ENCODE data around the gene PRND.
A peak's percentile ranks its signal among the peaks of the same experiment; 100 is the strongest.
"Not testable (repeated sequence)": the region's sequence is repeated elsewhere in the genome, so short reads cannot be mapped to it uniquely, and the experiment has no call there.

PRND gene

DNA sequence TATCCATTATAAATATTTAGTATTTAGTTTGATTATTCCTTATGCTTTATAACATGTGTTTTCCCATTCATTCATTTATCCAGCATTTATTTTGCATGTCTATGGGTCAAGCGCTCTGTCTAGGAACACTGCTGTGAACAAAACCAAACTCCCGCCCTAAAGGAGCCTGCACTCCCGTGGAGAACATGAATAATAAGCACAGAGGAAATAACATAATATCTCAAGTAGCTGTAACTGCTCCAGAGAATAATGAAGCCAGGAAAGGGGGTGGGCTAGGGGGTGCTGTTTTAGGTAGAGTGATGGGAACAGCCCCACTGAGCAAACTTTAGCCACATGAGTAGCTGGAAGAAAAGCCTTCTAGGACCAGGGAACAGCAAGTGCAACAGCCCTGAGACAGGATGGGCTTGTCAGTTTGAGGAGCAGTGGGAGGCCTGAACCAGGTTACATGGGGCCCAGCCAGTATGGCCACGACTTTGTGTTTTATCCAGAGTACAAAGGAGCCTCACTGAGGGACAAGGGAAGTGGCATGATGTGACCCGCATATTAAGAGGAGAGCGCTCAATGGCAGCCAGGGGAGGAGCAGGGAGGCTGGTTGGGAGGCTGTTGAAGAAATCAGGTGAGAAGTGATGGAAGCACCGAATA is 24.4 kb upstream of the PRND start:
- Mint-ChIP-seq H3K9me3 (no peaks in the 10 kb centered on the region), H3K4me1 (ENCODE audit: low read depth) (peaks cover 43% of the 10 kb centered on the region), H3K27me3 (no peaks in the 10 kb centered on the region), H3K27ac (peak overlapping the region; percentile 41), H3K4me3 (peak overlapping the region; percentile 20), H3K36me3 (ENCODE audit: low read depth) (peaks cover 74% of the 10 kb centered on the region)

DNA sequence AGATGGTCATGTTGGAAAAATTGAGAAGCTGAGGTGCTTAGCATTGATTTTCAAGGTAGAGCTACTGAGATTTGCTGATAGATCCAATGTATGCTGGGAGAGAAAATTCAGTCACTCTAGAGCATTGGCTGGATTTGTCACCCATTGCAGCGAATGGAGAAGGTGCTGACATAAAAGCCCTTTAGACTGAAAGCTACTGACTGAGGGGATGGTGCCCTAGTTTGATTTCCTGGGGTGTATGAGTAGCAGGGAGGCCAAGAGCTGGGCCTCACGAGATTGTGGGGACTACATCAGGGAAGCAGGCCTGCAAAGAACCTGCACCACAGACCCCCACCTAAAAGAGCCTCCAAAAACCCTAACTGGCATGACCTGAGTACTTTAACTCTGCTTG is 23.9 kb upstream of the PRND start:
- Mint-ChIP-seq H3K36me3 (ENCODE audit: low read depth) (peaks cover 71% of the 10 kb centered on the region), H3K27me3 (no peaks in the 10 kb centered on the region), H3K4me1 (ENCODE audit: low read depth) (peaks cover 42% of the 10 kb centered on the region), H3K9me3 (no peaks in the 10 kb centered on the region), H3K4me3 (no peak overlapping the region), H3K27ac (peak overlapping the region; percentile 41)

DNA sequence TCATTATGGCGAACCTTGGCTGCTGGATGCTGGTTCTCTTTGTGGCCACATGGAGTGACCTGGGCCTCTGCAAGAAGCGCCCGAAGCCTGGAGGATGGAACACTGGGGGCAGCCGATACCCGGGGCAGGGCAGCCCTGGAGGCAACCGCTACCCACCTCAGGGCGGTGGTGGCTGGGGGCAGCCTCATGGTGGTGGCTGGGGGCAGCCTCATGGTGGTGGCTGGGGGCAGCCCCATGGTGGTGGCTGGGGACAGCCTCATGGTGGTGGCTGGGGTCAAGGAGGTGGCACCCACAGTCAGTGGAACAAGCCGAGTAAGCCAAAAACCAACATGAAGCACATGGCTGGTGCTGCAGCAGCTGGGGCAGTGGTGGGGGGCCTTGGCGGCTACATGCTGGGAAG is 22.5 kb upstream of the PRND start:
- Mint-ChIP-seq H3K4me3 (no peak overlapping the region), H3K9me3 (no peaks in the 10 kb centered on the region), H3K27ac (no peak overlapping the region), H3K4me1 (ENCODE audit: low read depth) (peaks cover 35% of the 10 kb centered on the region), H3K36me3 (ENCODE audit: low read depth) (peaks cover 59% of the 10 kb centered on the region), H3K27me3 (no peaks in the 10 kb centered on the region)

DNA sequence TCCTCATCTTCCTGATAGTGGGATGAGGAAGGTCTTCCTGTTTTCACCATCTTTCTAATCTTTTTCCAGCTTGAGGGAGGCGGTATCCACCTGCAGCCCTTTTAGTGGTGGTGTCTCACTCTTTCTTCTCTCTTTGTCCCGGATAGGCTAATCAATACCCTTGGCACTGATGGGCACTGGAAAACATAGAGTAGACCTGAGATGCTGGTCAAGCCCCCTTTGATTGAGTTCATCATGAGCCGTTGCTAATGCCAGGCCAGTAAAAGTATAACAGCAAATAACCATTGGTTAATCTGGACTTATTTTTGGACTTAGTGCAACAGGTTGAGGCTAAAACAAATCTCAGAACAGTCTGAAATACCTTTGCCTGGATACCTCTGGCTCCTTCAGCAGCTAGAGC is 21.8 kb upstream of the PRND start:
- H3K27ac Mint-ChIP-seq = no peak overlapping the region

DNA sequence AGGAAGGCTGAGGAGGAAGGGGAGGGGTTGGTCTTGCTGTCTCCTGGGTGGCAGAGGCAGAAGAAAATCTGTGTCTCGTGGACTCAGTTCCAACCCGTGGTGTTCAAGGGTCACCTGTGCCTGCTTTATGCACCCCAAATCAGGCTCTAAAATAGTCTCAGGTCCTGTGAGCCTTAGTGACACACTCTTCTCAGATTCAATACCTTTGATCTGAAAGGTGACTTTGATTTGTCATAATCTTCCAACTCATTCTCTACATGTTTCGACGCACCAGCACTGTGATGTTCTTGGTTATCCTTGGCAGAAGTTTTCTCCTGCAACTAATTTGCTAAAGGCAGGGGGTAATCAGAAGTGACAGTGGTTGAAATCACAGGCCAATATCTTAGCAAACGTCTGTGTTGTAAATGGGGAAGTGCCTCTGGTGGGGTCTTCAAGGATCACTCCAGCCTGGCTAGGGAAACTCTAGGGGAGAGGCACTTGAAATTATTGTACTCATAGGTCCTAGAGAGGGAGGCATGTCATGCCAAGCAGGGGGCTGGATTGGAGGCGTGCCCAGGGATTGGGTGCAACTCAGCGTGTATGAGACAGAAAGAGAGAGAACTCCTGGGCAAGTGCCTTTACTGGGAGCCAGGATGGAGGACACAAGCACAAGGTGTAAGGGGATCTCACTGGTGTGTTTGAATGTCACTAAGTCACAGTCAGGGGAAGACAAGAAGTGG is 19.0 kb upstream of the PRND start:
- Mint-ChIP-seq H3K4me3 (no peak overlapping the region), H3K27me3 (no peaks in the 10 kb centered on the region), H3K27ac (no peak overlapping the region), H3K9me3 (no peaks in the 10 kb centered on the region), H3K36me3 (ENCODE audit: low read depth) (peaks cover 26% of the 10 kb centered on the region), H3K4me1 (ENCODE audit: low read depth) (peaks cover 9% of the 10 kb centered on the region)

More for the DNA sequence above, 21.8 kb upstream of the PRND start:
- Mint-ChIP-seq H3K9me3 (no peaks in the 10 kb centered on the region), H3K36me3 (ENCODE audit: low read depth) (peaks cover 53% of the 10 kb centered on the region), H3K27me3 (no peaks in the 10 kb centered on the region), H3K4me3 (no peak overlapping the region), H3K4me1 (ENCODE audit: low read depth) (peaks cover 32% of the 10 kb centered on the region)

DNA sequence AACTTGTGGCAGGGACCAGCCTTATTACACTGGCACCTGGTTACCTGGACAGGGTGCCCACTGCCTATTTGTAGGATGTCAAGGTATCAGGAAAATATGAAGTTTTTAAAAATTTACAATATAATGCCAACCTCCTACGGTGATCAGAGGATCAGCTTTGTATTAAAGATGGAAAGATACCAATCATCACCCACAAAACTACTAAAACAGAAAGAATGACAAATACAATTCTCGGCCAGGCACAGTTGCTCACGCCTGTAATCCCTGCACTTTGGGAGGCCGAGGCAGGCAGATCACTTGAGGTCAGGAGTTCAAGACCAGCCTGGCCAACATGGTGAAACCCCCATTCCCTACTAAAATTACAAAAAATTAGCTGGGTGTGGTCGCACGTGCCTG is 18.4 kb upstream of the PRND start:
- peaks cover 22% of the 10 kb centered on the region for H3K36me3 Mint-ChIP-seq (ENCODE audit: low read depth)
- peaks cover 7% of the 10 kb centered on the region for H3K4me1 Mint-ChIP-seq (ENCODE audit: low read depth)
- no peaks in the 10 kb centered on the region for H3K9me3 Mint-ChIP-seq
- no peaks in the 10 kb centered on the region for H3K27me3 Mint-ChIP-seq
- no peak overlapping the region for H3K27ac Mint-ChIP-seq
- H3K4me3 Mint-ChIP-seq = no peak overlapping the region

DNA sequence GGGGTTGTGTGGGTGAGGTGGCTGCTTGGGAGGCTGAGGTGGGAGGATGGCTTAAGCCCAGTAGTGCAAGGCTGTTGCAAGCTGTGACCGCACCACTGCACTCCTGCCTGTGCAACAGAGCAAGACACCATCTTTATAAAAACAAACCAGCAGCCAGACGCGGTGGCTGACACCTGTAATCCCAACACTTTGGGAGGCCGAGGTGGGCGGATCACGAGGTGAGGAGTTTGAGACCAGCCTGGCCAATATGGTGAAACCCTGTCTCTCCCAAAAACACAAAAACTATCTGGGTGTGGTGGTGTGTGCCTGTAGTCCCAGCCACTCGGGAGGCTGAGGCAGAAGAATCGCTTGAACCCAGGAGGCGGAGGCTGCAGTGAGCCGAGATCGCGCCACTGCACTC is 14.8 kb upstream of the PRND start:
- H3K27ac Mint-ChIP-seq; H3K4me3 Mint-ChIP-seq; H3K9me3 Mint-ChIP-seq; H3K36me3 Mint-ChIP-seq (ENCODE audit: low read depth); H3K27me3 Mint-ChIP-seq: not testable (repeated sequence)
- peaks cover 12% of the 10 kb centered on the region for H3K4me1 Mint-ChIP-seq (ENCODE audit: low read depth)

DNA sequence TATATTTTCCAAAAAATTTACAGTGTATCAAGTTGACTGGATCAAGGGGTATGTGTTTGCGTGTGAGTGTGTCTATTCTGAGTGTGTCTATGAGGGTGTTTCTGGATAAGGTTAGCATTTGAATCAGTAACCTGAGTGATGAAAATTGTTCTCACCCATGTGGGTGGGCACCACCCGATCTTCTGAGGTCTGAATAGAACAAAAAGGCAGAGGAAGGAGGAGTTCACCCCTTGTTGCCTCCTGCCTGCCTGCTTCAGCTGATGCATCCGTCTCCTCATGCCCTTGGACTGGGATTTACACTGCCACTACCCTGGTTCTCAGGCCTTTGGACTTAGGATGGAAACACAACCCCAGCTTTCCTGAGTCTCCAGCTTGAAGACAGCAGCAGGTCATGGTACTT is 13.7 kb upstream of the PRND start:
- H3K27me3 Mint-ChIP-seq = no peaks in the 10 kb centered on the region
- no peak overlapping the region for H3K27ac Mint-ChIP-seq
- no peaks in the 10 kb centered on the region for H3K36me3 Mint-ChIP-seq (ENCODE audit: low read depth)
- H3K9me3 Mint-ChIP-seq = peaks cover under 1% of the 10 kb centered on the region
- H3K4me3 Mint-ChIP-seq = no peak overlapping the region
- H3K4me1 Mint-ChIP-seq (ENCODE audit: low read depth) = peaks cover 7% of the 10 kb centered on the region

DNA sequence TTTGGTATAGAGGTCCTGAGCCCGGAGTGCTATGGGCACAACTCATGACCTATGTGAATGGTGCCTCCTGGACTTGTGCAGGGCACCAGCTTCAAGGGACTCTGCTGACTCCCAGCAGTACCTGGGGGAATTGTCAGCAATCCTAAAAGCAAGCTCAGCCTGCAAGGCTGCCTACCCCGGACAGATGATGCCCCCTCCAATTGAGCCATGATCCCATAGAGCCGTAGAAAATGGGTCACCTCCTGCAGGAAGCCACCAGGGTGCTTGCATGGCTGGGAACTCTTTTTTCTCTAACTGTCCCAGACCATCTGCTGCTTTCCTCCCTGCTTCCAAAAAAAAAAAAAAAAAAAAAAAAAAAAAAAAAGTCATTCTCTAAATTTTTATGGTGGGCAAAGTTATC is 12.9 kb upstream of the PRND start:
- Mint-ChIP-seq H3K27me3 (no peaks in the 10 kb centered on the region), H3K9me3 (peaks cover 5% of the 10 kb centered on the region), H3K27ac (no peak overlapping the region), H3K4me3 (no peak overlapping the region), H3K4me1 (ENCODE audit: low read depth) (peaks cover 5% of the 10 kb centered on the region), H3K36me3 (ENCODE audit: low read depth) (no peaks in the 10 kb centered on the region)

DNA sequence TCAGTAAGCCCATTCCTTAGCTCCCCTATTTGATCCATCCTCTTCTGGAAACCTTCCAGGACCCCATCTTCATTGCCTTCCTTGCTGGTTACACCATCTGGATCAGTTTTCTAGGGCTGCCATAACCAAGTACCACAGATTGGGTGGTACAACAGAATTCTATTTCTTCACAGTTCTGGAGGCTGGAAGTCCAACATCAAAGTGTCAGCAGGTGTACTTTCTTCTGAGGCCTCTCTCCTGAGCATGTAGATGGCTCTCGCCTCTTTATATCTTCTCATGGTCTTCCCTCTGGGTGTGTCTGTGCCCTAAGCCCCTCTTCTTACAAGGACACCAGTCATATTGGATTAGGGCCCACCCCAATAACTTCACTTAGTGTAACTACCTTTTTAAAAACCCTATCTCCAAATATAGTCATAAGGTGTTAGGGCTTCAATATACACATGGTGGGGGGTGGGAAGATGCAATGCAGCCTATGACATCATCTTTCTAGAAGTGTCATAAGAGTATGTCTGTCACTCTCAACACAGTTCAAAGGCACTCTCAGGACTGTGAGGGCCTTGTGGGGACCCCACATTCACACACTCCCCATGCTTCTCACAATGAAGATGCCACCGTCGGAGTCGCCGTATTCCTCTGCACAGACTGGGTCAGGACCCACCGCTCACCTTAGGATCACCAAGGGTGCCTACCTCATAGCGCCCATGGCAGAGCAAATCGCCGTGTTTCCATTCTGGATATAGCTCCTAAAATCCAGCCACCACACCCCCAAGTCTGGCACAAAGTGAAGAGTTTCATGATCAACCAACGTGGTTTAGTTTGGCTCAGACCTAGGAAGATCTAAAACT is 12.2 kb upstream of the PRND start:
- H3K4me1 Mint-ChIP-seq (ENCODE audit: low read depth) = peaks cover 5% of the 10 kb centered on the region
- H3K36me3 Mint-ChIP-seq (ENCODE audit: low read depth) = no peaks in the 10 kb centered on the region
- H3K27ac Mint-ChIP-seq = no peak overlapping the region
- H3K9me3 Mint-ChIP-seq = peaks cover 5% of the 10 kb centered on the region
- H3K4me3 Mint-ChIP-seq = no peak overlapping the region
- no peaks in the 10 kb centered on the region for H3K27me3 Mint-ChIP-seq

DNA sequence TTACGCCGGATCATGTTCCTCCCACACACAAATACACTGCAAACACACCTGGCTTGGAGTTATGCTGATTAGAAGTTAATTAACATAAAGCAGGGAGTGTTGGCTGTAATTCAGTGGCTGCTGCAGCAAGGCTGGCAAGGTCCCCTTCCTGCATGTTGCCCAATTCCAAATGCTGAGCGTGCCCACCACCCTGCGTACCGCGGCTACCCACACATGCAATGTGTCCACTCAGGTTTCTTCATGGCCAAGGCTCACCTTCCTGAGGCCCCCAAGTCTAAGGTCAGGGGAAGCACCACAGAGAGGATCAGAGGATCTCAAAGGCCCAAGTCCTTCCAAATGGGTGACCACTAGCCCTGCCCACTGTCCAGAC is 11.6 kb upstream of the PRND start:
- H3K27me3 Mint-ChIP-seq = no peaks in the 10 kb centered on the region
- H3K4me1 Mint-ChIP-seq (ENCODE audit: low read depth) = peaks cover 5% of the 10 kb centered on the region
- no peak overlapping the region for H3K27ac Mint-ChIP-seq
- H3K9me3 Mint-ChIP-seq = peaks cover 5% of the 10 kb centered on the region
- no peak overlapping the region for H3K4me3 Mint-ChIP-seq
- no peaks in the 10 kb centered on the region for H3K36me3 Mint-ChIP-seq (ENCODE audit: low read depth)

DNA sequence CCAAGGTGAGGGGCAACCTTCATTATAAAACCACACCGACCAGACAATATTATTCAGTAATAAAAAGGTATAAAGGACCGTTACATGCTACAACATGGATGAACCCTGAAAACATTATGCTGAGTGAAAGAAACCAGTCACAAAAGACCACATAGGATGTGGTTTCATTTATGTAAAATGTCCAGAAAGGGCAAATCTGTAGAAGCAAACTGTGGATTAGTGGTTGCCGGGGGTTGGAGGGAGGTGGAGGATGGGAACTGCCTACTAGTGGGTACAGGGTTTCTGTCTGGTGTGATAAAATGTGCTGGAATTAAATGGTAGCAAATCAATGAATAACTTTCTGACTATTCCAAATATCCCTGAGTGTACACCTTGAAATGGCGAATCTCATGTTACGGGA is 10.2 kb upstream of the PRND start:
- H3K36me3 Mint-ChIP-seq (ENCODE audit: low read depth) = no peaks in the 10 kb centered on the region
- H3K4me3 Mint-ChIP-seq = no peak overlapping the region
- peaks cover 5% of the 10 kb centered on the region for H3K4me1 Mint-ChIP-seq (ENCODE audit: low read depth)
- peak overlapping the region; percentile 40 for H3K27ac Mint-ChIP-seq
- no peaks in the 10 kb centered on the region for H3K27me3 Mint-ChIP-seq
- H3K9me3 Mint-ChIP-seq = peaks cover 5% of the 10 kb centered on the region

DNA sequence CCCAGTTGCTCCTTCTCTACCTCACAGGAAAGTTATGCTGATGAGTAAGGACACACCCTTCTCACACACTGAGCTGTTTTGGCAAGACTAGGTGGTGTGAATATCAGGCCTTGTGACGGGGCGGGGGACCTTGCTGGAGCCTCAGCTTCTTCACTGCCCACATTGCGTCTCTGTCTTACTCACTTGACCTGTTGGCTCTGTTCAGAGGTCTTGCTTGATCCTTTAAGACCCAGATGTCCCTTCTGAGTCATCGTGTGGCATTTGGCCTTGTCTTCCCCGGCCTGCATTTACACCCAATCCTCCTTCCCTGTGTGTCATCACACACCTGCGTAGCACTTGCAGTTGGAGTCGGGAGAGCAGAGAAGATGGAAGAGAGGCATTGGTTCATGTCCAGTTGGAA is 8.3 kb upstream of the PRND start:
- peaks cover 5% of the 10 kb centered on the region for H3K9me3 Mint-ChIP-seq
- no peaks in the 10 kb centered on the region for H3K27me3 Mint-ChIP-seq
- no peak overlapping the region for H3K27ac Mint-ChIP-seq
- H3K4me3 Mint-ChIP-seq = no peak overlapping the region
- no peaks in the 10 kb centered on the region for H3K36me3 Mint-ChIP-seq (ENCODE audit: low read depth)
- H3K4me1 Mint-ChIP-seq (ENCODE audit: low read depth) = peaks cover 5% of the 10 kb centered on the region

DNA sequence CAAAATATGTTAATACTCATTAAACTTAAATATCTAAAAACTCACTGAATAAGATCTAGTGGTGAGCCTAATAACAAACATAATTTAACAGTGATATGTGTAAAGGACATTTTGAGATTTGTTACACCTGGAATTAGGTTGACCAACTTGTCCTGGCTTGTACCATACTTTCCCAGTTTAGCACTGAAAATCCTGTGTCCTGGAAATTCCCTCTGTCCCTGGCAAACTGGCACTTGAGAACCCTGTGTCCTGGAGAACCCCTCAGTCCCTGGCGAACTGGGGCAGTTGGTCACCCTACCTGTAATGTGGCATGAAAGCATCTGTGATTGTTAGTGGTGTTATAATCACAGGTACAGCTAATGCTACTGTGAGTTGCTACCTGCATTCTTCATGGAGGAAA is 6.9 kb upstream of the PRND start:
- H3K4me3 Mint-ChIP-seq = no peak overlapping the region
- H3K36me3 Mint-ChIP-seq (ENCODE audit: low read depth) = no peaks in the 10 kb centered on the region
- peaks cover 10% of the 10 kb centered on the region for H3K4me1 Mint-ChIP-seq (ENCODE audit: low read depth)
- no peaks in the 10 kb centered on the region for H3K27me3 Mint-ChIP-seq
- H3K9me3 Mint-ChIP-seq = peaks cover 5% of the 10 kb centered on the region
- no peak overlapping the region for H3K27ac Mint-ChIP-seq

DNA sequence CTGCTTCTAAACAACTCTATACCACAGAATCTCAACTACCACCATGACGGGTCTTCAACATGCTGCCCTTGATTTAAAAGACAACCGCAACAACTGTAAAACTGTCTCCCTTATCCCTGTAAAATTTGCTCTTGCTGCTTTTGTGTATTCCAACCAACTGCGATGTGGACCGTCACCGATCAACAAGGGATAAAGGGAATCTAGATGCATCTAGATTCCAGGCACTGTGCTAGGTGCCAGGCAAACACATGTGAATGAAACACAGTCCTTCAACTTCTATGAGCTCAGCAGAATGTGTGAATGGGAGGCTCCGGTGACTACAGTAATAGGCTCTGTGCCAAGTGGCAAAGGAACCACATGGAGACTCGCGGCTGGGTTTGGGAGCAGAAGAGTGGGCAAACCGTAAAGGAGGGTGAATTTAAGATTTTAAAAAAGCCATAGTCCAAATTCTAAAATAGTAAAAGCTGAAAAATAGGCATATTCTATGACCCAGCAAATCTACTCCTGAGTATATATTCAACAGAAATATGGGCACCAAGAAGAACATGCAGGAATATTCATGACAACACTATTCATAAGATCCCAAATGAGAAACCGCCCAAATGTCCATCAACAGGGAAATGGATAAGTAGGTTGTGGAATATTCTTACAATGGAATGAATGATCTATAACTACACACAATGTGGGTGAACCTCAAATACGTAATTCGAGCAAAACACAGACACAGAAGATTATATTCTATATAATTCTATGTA is 3.7 kb upstream of the PRND start:
- H3K27me3 Mint-ChIP-seq = no peaks in the 10 kb centered on the region
- no peak overlapping the region for H3K27ac Mint-ChIP-seq
- peaks cover 5% of the 10 kb centered on the region for H3K9me3 Mint-ChIP-seq
- H3K4me1 Mint-ChIP-seq (ENCODE audit: low read depth) = peaks cover 17% of the 10 kb centered on the region
- H3K4me3 Mint-ChIP-seq = no peak overlapping the region
- H3K36me3 Mint-ChIP-seq (ENCODE audit: low read depth) = no peaks in the 10 kb centered on the region
